ENCODE measurements around the gene HDC. TPM values are rescaled to one million over a fixed set of nuclear protein-coding genes. Genes with fewer than 3 reads are reported as not detected.

HDC gene
- total RNA-seq, 3 donors from 2014 or later (not counting 1 experiment from before 2014, with no cell fraction given), result 0.14 to 494 (median 9.5) TPM

DNA sequence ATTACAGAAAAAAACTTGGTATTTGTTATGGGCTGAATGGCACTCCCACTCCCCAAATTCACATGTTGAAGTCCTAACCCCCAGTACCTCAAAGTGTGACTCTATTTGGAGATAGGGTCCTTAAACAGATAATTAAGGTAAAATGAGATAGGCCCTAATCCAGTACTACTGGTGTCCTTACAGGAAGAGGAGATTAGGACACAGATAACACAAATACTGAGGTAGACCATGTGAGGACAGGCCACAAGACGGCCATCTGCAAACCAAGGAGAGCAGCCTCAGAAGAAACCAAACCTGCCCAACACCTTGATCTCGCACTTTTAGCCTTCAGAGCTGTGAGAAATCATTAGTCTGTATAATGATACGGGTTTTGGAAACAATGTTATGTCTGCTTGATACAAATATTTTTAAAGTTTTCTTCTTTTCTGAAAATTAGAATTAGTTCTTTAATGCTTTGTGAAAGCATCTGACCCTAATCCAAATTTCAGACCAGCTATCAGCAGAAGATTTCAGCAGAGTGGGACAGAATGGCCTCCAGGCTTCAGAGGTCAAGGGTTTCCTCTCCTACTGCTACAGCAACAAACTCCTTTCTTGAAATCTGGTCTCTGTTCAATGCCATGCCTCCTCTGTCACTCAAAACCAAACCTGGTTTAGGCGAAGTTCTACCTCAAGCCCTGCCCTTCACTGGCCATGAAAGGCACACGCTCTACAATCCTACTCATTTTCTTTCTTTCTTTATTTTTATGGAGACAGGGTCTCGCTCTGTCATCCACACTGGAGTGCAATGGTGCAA lies 22.0 kb upstream of the HDC start:
- no peaks in the 10 kb centered on the region for H3K27me3 Mint-ChIP-seq (ENCODE audit: low read depth in 2 of 2)
- TF ChIP-seq, protein P1, sequence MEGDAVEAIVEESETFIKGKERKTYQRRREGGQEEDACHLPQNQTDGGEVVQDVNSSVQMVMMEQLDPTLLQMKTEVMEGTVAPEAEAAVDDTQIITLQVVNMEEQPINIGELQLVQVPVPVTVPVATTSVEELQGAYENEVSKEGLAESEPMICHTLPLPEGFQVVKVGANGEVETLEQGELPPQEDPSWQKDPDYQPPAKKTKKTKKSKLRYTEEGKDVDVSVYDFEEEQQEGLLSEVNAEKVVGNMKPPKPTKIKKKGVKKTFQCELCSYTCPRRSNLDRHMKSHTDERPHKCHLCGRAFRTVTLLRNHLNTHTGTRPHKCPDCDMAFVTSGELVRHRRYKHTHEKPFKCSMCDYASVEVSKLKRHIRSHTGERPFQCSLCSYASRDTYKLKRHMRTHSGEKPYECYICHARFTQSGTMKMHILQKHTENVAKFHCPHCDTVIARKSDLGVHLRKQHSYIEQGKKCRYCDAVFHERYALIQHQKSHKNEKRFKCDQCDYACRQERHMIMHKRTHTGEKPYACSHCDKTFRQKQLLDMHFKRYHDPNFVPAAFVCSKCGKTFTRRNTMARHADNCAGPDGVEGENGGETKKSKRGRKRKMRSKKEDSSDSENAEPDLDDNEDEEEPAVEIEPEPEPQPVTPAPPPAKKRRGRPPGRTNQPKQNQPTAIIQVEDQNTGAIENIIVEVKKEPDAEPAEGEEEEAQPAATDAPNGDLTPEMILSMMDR (IDR thresholded peaks at IDR 0.05), result no peak
- intact Hi-C loops (cut with micrococcal nuclease), result no loop called here

DNA sequence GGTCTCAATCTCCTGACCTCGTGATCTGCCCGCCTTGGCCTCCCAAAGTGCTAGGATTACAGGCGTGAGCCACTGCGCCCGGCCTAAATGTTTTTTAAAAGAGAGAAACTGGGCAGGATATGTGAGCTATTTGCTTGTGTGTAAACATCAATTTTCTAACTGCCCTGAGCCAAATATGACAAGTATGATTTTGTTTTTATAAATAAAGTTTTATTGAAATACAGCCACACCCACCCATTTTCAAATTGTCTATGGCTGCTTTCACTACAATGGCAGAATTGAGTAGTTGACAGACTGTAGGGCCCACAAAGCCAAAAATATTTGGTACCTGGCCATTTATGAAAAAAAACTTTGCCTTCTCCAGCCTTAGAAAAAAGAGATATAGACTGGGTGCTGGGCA lies 15.9 kb upstream of the HDC start:
- TF ChIP-seq, protein P1 (IDR thresholded peaks at IDR 0.05), result no peak
- Histone ChIP-seq H3K4me1 (ENCODE audit: control insufficient read depth, insufficient read depth, low read length) (no peaks in the 10 kb centered on the region), H3K27ac (ENCODE audit: low read length) (no peak overlapping the region), H3K4me3 (ENCODE audit: low read length) (no peak overlapping the region), H3K27me3 (ENCODE audit: control insufficient read depth, insufficient read depth, low read length) (no peaks in the 10 kb centered on the region), H3K9me3 (ENCODE audit: control insufficient read depth, insufficient read depth, low read length) (no peaks in the 10 kb centered on the region), H3K36me3 (ENCODE audit: control insufficient read depth, insufficient read depth, low read length) (peaks cover 9% of the 10 kb centered on the region)
- Mint-ChIP-seq H3K4me3 (no peak overlapping the region), H3K36me3 (no peaks in the 10 kb centered on the region), H3K27me3 (ENCODE audit: low read depth in 2 of 2) (no peaks in the 10 kb centered on the region), H3K9me3 (no peaks in the 10 kb centered on the region), H3K27ac (no peak overlapping the region), H3K4me1 (no peaks in the 10 kb centered on the region)
- no peak for DNase-seq
- ATAC-seq, result no peak
- WGBS (ENCODE audit: insufficient coverage), result 85% methylated on average over 4 of the region's 5 CpGs
- intact Hi-C loops (cut with micrococcal nuclease), result no loop called here

More for the DNA sequence above, 22.0 kb upstream of the HDC start:
- Histone ChIP-seq H3K27me3 (ENCODE audit: control insufficient read depth, insufficient read depth, low read length) (no peaks in the 10 kb centered on the region), H3K36me3 (ENCODE audit: control insufficient read depth, insufficient read depth, low read length) (peaks cover 27% of the 10 kb centered on the region), H3K27ac (ENCODE audit: low read length) (no peak overlapping the region), H3K9me3 (ENCODE audit: control insufficient read depth, insufficient read depth, low read length) (no peaks in the 10 kb centered on the region), H3K4me1 (ENCODE audit: control insufficient read depth, insufficient read depth, low read length) (no peaks in the 10 kb centered on the region), H3K4me3 (ENCODE audit: low read length) (no peak overlapping the region)
- Mint-ChIP-seq H3K9me3 (no peaks in the 10 kb centered on the region), H3K27ac (no peak overlapping the region), H3K4me1 (peaks cover 0 to 5% of the 10 kb centered on the region in 2 donors), H3K36me3 (peaks cover 8% of the 10 kb centered on the region), H3K4me3 (no peak overlapping the region)
- DNase-seq (no peak), ATAC-seq (no peak)
- 83% methylated on average over 6 of the region's 6 CpGs for WGBS (ENCODE audit: insufficient coverage)

DNA sequence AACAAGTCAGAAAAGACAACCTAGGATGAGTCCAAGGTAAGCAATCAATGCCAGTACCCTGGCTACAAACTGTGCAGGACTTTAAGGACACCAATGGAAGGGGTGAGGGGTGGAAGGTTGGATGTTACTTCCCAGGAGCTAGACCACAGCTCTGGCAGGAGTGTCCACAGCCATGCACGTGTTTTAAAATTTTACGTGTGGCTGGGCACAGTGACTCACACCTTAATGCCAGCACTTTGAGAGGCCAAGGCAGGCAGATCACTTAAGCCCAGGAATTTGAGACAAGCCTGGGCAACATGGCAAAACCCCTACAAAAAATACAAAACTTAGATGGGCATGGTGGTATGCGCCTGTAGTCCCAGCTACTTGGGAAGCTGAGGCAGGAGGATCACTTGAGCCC lies 14.7 kb upstream of the HDC start:
- 97% methylated on average over 3 of the region's 3 CpGs for WGBS (ENCODE audit: insufficient coverage)
- no peaks in the 10 kb centered on the region for H3K9me3 ChIP-seq (ENCODE audit: control insufficient read depth, insufficient read depth, low read length)
- intact Hi-C loops (cut with micrococcal nuclease), result no loop called here
- H3K36me3 ChIP-seq (ENCODE audit: control insufficient read depth, insufficient read depth, low read length), result peaks cover 4% of the 10 kb centered on the region
- H3K4me3 Mint-ChIP-seq, result no peak overlapping the region
- ATAC-seq (no peak), DNase-seq (no peak)
- no peak overlapping the region for H3K4me3 ChIP-seq (ENCODE audit: low read length)
- no peaks in the 10 kb centered on the region for H3K36me3 Mint-ChIP-seq
- TF ChIP-seq, protein P1 (IDR thresholded peaks at IDR 0.05), result no peak
- no peak overlapping the region for H3K27ac ChIP-seq (ENCODE audit: low read length)
- H3K4me1 Mint-ChIP-seq, result no peaks in the 10 kb centered on the region
- H3K27me3 ChIP-seq (ENCODE audit: control insufficient read depth, insufficient read depth, low read length), result no peaks in the 10 kb centered on the region
- no peaks in the 10 kb centered on the region for H3K4me1 ChIP-seq (ENCODE audit: control insufficient read depth, insufficient read depth, low read length)
- peak overlapping the region in 1 of 2 donors; percentile 14 for H3K27ac Mint-ChIP-seq
- no peaks in the 10 kb centered on the region for H3K9me3 Mint-ChIP-seq
- no peaks in the 10 kb centered on the region for H3K27me3 Mint-ChIP-seq (ENCODE audit: low read depth in 2 of 2)

DNA sequence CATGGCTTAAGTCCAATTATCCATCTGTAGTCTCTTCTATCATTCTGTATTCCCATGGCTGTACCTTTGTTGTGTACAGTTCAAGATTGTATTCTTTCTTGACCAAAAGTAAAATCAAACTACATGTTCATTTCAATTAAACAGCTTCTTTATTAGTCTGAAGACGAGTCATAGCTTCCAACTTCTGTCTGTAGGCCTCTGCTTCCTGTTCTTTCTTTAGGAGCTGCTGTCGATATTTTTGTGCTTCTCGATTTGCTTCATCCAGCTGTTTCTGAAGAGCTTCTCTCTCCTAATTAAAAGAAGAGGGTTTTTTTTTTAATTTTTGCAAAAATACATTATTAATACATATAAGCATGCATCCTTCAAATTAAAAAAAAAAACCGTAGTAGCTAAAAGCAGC lies 13.0 kb upstream of the HDC start:
- 84% methylated on average over 1 of the region's 4 CpGs for WGBS (ENCODE audit: insufficient coverage)
- no peak for DNase-seq
- H3K27ac ChIP-seq (ENCODE audit: low read length), result no peak overlapping the region
- TF ChIP-seq, protein P1 (IDR thresholded peaks at IDR 0.05), result no peak
- Mint-ChIP-seq H3K27me3 (ENCODE audit: low read depth in 2 of 2) (no peaks in the 10 kb centered on the region), H3K27ac (peak overlapping the region in 1 of 2 donors; percentile 14), H3K4me1 (no peaks in the 10 kb centered on the region), H3K36me3 (no peaks in the 10 kb centered on the region), H3K9me3 (no peaks in the 10 kb centered on the region), H3K4me3 (no peak overlapping the region)
- H3K36me3 ChIP-seq (ENCODE audit: control insufficient read depth, insufficient read depth, low read length), result no peaks in the 10 kb centered on the region
- H3K4me1 ChIP-seq (ENCODE audit: control insufficient read depth, insufficient read depth, low read length), result no peaks in the 10 kb centered on the region
- H3K4me3 ChIP-seq (ENCODE audit: low read length), result no peak overlapping the region
- H3K9me3 ChIP-seq (ENCODE audit: control insufficient read depth, insufficient read depth, low read length), result no peaks in the 10 kb centered on the region
- no peaks in the 10 kb centered on the region for H3K27me3 ChIP-seq (ENCODE audit: control insufficient read depth, insufficient read depth, low read length)
- no peak for ATAC-seq
- intact Hi-C loops (cut with micrococcal nuclease), result no loop called here

Data from natural killer cell (primary cell).